Upper lobe of left lung (tissue), 6 donors: ENCODE results near the gene FLT4. TPM values are rescaled to one million over a fixed set of nuclear protein-coding genes. Genes with fewer than 3 reads are reported as not detected.
A peak's percentile ranks its signal among the peaks of the same experiment; 100 is the strongest.

Source experiments
- ATAC-seq, 2 donors: fragments of 200-7000 bp; cut with Tn5 transposase; one replicate each; pipeline ENCODE4 v1.9.1; 2022; ENCODE audit warnings: mild to moderate bottlenecking in 2 of 2, moderate library complexity in 2 of 2; ENCODE audit not compliant: low FRiP score in 2 of 2
- DNase-seq, 2 donors: peaks; one replicate each; pipeline ENCODE4 v3.0.0-alpha.2; 2019 to 2020
- H3K27ac ChIP-seq, 4 donors: fragments of 200-600 bp; sonication (generic); one replicate each; pipeline ENCODE4 v1.5.1; 2016 to 2019
- H3K27me3 ChIP-seq, 4 donors: fragments of 200-600 bp; sonication (generic); one replicate each; pipeline ENCODE4 v1.5.1; 2017 to 2019
- H3K36me3 ChIP-seq, 4 donors: fragments of 200-600 bp; sonication (generic); one replicate each; pipeline ENCODE4 v1.5.1; 2016 to 2019
- H3K4me1 ChIP-seq, 4 donors: fragments of 200-600 bp; sonication (generic); one replicate each; pipeline ENCODE4 v1.5.1; 2018 to 2019
- H3K4me3 ChIP-seq, 4 donors: fragments of 200-600 bp; sonication (generic); one replicate each; pipeline ENCODE4 v1.5.1; 2017 to 2019; ENCODE audit warnings: mild to moderate bottlenecking in 2 of 4, moderate library complexity in 1 of 4
- H3K9me3 ChIP-seq, 4 donors: fragments of 200-600 bp; sonication (generic); one replicate each; pipeline ENCODE4 v1.5.1; 2018 to 2019
- EP300 ChIP-seq, 4 donors: sonication (generic); formaldehyde crosslinking; IDR thresholded peaks; one replicate each; pipeline ENCODE4 v1.5.1; 2017; ENCODE audit warnings: antibody characterized with exemption in 4 of 4, control low read depth in 2 of 4
- POLR2A ChIP-seq, 4 donors: fragments of 450-650 bp; IDR thresholded peaks; one replicate each; pipeline ENCODE4 v1.5.1; 2016 to 2017; ENCODE audit warnings: antibody characterized with exemption in 4 of 4, mild to moderate bottlenecking in 2 of 4
- POLR2AphosphoS5 ChIP-seq, 2 donors: sonication (generic); formaldehyde crosslinking; IDR thresholded peaks; one replicate each; pipeline ENCODE4 v1.5.1; 2017; ENCODE audit warnings: antibody characterized with exemption in 2 of 2
- WGBS, 2 donors: methylation state at CpG; one replicate each; pipeline ENCODE4 v1.1.5; 2017 to 2018; 5-methylcytosine and 5-hydroxymethylcytosine counted together
- total RNA-seq, 6 donors: library from RNA; depleted of rRNA in 4 of 6; stranded (reverse); fragments of >200 nt in 4 of 6; gene quantifications; one replicate each; pipeline versions ENCODE4 v1.1.0 to v1.2.1, GENCODE V29; 2016 to 2021
- TF ChIP-seq, protein P1 (sequence below), 6 experiments: fragments of 450-650 bp in 4 of 6; fragments of 200-600 bp in 2 of 6; sonication (generic) in 2 of 6; IDR thresholded peaks; one replicate each; pipeline ENCODE4 v1.5.1; 2016 to 2019; ENCODE audit warnings: antibody characterized with exemption in 6 of 6
- donor health status: DM: no; HTN: no; CAD: no; lungs with moderate emphysema.
- donor health status: DM: no; HTN: yes; CAD: no; lungs with severe emphysema.

FLT4 gene
- total RNA-seq, 6 donors from 2014 or later: 11.7 to 34.0 (median 21.2) TPM

DNA sequence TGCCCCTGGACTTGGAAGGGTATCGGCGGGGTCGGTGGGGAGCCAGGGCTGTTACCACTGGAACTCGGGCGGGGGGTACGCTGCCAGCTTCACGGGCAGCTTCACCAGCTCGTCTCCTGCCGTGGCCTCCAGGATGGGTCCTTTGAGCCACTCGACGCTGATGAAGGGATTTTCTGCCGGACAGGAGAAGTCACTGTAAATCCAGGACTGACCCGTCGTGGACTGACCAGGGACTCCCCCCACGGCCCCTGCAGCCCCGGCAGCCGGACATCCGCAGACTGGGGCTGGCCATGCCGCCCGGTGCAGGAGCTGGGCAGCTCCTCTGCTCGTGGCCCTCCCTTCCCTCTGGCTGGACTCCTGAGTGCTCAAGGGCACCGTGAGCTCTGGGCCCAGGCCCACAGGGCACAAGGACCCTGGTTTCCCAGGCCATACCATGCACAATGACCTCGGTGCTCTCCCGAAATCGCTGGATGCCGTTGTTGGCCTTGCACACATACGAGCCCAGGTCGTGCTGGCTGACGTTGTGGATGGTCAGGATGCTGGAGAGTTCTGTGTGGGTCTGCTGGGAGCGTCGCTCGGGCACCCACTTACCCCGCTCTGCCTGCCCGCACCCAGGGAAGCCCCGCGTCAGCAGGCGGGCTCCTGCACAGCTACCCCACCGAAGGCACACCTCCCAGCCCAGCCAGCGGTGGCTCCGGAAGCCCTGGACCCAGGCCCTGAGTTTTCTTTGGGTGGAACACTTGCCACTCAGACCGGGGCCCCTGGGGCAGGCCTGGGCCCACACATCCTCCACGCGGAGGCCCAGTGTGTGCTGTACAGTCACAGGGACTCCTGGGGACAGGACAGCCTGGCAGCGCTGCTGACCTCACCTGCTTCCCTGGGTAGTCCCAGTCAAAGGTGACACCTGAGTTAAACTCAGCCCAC lies 20.3 kb downstream of the FLT4 start:
- Histone ChIP-seq H3K9me3 (no peaks in the 10 kb centered on the region), H3K27ac (no peak overlapping the region), H3K4me3 (no peak overlapping the region), H3K27me3 (no peaks in the 10 kb centered on the region), H3K4me1 (peaks cover 0 to 17% (median 9%) of the 10 kb centered on the region in 4 donors), H3K36me3 (peaks cover 0 to 18% (median 0%) of the 10 kb centered on the region in 4 donors)
- ATAC-seq: no peak
- TF ChIP-seq POLR2A (IDR thresholded peaks at IDR 0.05) (no peak), EP300 (IDR thresholded peaks at IDR 0.05) (no peak), POLR2AphosphoS5 (IDR thresholded peaks at IDR 0.05) (no peak)
- TF ChIP-seq, protein P1, sequence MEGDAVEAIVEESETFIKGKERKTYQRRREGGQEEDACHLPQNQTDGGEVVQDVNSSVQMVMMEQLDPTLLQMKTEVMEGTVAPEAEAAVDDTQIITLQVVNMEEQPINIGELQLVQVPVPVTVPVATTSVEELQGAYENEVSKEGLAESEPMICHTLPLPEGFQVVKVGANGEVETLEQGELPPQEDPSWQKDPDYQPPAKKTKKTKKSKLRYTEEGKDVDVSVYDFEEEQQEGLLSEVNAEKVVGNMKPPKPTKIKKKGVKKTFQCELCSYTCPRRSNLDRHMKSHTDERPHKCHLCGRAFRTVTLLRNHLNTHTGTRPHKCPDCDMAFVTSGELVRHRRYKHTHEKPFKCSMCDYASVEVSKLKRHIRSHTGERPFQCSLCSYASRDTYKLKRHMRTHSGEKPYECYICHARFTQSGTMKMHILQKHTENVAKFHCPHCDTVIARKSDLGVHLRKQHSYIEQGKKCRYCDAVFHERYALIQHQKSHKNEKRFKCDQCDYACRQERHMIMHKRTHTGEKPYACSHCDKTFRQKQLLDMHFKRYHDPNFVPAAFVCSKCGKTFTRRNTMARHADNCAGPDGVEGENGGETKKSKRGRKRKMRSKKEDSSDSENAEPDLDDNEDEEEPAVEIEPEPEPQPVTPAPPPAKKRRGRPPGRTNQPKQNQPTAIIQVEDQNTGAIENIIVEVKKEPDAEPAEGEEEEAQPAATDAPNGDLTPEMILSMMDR (IDR thresholded peaks at IDR 0.05): no peak
- DNase-seq: peak in 1 of 2 donors; percentile 75
- 89 to 91% methylated on average over 7 to 42 of the region's 44 CpGs for WGBS, 2 donors

DNA sequence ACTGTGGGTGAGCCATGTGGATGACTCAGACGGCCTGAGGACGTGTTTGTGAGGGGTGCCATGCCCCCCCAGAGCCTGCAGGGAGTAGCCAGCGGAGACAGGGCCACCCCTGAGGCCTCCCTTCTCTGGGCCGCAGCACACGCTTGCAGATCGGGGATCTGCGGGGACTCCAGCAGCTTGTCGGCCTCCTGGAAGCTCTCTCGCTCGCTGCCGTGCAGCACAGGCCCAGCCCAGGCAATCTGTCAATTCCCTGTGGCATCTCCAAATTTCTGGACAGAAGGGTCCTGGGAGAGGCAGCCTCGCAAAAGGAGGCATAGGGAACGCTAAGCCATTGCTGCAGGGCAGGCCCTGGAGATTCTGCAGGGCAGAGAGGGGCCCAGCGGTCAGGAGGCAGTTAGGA lies 21.2 kb downstream of the FLT4 start:
- H3K9me3 ChIP-seq: no peaks in the 10 kb centered on the region
- TF ChIP-seq EP300 (IDR thresholded peaks at IDR 0.05): no peak
- TF ChIP-seq, protein P1 (IDR thresholded peaks at IDR 0.05): no peak
- TF ChIP-seq POLR2A (IDR thresholded peaks at IDR 0.05): no peak
- no peak for TF ChIP-seq POLR2AphosphoS5 (IDR thresholded peaks at IDR 0.05)
- peaks cover 0 to 18% (median 0%) of the 10 kb centered on the region in 4 donors for H3K36me3 ChIP-seq
- no peak overlapping the region for H3K4me3 ChIP-seq
- H3K27ac ChIP-seq: peak overlapping the region in 2 of 4 donors; percentile 67
- H3K4me1 ChIP-seq: peaks cover 7 to 23% (median 16%) of the 10 kb centered on the region in 4 donors
- 89% methylated on average over 4 to 14 of the region's 14 CpGs for WGBS, 2 donors
- H3K27me3 ChIP-seq: no peaks in the 10 kb centered on the region
- ATAC-seq (no peak), DNase-seq (peak in 1 of 2 donors; percentile 60)

DNA sequence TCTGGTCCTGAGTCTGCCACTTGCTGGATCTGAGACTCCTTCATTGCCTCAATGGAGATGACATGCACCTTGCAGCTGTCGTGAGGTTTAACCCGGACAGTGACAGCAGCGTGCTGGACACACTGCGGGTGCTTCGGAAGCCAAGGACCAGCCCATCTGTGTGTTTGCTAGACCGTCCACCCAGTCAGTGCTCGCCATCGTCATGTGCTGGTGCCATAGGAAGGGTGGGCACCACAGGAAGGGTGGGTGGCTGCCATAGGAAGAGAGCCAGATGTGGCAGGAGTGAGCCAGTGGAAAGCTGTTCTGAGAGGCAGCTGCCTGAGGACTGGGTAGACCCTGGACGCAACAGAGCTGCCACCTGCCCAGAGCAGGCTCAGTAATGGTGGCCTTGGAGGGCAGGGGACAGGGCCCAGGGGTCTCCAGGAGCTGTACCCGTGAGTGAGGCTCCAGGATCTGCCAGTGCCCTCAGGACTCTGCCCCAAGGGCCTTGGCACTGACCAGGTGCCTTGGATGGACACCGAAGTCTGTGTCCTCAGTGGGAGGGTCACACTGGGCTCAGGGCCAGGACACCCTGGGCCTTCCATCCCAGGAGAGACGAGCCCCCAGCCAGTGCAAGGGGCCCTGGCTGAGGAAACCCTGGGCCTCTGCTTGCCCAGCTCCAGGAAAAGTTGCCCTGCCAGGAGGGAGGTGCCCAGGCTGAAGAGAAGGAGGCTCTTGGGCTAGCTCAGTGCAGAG lies 21.8 kb downstream of the FLT4 start:
- no peaks in the 10 kb centered on the region for H3K27me3 ChIP-seq
- peak overlapping the region in 2 of 4 donors; percentile 67 for H3K27ac ChIP-seq
- H3K4me3 ChIP-seq: no peak overlapping the region
- no peaks in the 10 kb centered on the region for H3K9me3 ChIP-seq
- no peak for ATAC-seq
- peaks cover 11 to 25% (median 18%) of the 10 kb centered on the region in 4 donors for H3K4me1 ChIP-seq
- 71 to 81% methylated on average over 7 to 12 of the region's 12 CpGs for WGBS, 2 donors
- no peak for TF ChIP-seq POLR2A (IDR thresholded peaks at IDR 0.05)
- TF ChIP-seq POLR2AphosphoS5 (IDR thresholded peaks at IDR 0.05): no peak
- TF ChIP-seq EP300 (IDR thresholded peaks at IDR 0.05): no peak
- TF ChIP-seq, protein P1 (IDR thresholded peaks at IDR 0.05): no peak
- no peak for DNase-seq
- H3K36me3 ChIP-seq: peaks cover 0 to 18% (median 0%) of the 10 kb centered on the region in 4 donors

- peak in 1 of 2 donors; percentile 56 for DNase-seq
- peak overlapping the region in 2 of 4 donors; percentile 67 for H3K27ac ChIP-seq
Measured at GRCh38 chr5:180626661-180627385, 22.6 kb downstream of the FLT4 start.

More at GRCh38 chr5:180626661-180627385, 22.6 kb downstream of the FLT4 start:
- WGBS, 2 donors: 79 to 89% methylated on average over 8 to 14 of the region's 15 CpGs
- Histone ChIP-seq H3K4me3 (no peak overlapping the region), H3K9me3 (no peaks in the 10 kb centered on the region), H3K4me1 (peaks cover 9 to 19% (median 13%) of the 10 kb centered on the region in 4 donors), H3K36me3 (peaks cover 0 to 18% (median 0%) of the 10 kb centered on the region in 4 donors), H3K27me3 (no peaks in the 10 kb centered on the region)
- TF ChIP-seq, protein P1 (IDR thresholded peaks at IDR 0.05): no peak
- TF ChIP-seq POLR2AphosphoS5 (IDR thresholded peaks at IDR 0.05) (no peak), EP300 (IDR thresholded peaks at IDR 0.05) (no peak), POLR2A (IDR thresholded peaks at IDR 0.05) (no peak)
- no peak for ATAC-seq
